GM18951 (cell line): Measurements from ENCODE around the gene B3GALT2.
"Not testable (repeated sequence)": the region's sequence is repeated elsewhere in the genome, so short reads cannot be mapped to it uniquely, and the experiment has no call there.

Experiments
- POLR2A ChIP-seq: IDR thresholded peaks from 4 replicates; pipeline ENCODE4 v1.6.1; 2011; ENCODE audit warnings: mild to moderate bottlenecking; ENCODE audit not compliant: insufficient read length, insufficient read depth; ENCODE audit errors: extremely low read depth
- in situ Hi-C: fragments of 300-500 bp; cut with MboI; formaldehyde crosslinking; loops from one replicate; pipeline ENCODE4 v1.12.0; 2022; ENCODE audit warnings: low sequenced_read_pairs, mixed read lengths, inconsistent platforms; ENCODE audit not compliant: unreplicated experiment

The B3GALT2 gene, protein sequence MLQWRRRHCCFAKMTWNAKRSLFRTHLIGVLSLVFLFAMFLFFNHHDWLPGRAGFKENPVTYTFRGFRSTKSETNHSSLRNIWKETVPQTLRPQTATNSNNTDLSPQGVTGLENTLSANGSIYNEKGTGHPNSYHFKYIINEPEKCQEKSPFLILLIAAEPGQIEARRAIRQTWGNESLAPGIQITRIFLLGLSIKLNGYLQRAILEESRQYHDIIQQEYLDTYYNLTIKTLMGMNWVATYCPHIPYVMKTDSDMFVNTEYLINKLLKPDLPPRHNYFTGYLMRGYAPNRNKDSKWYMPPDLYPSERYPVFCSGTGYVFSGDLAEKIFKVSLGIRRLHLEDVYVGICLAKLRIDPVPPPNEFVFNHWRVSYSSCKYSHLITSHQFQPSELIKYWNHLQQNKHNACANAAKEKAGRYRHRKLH

GRCh38 chr1:193185901-193186731 lies at the start of gene B3GALT2:
Gene B3GALT2 (minus strand): TSS chr1:193186613. CDS start chr1:193181562, 5,051 bp downstream.
- in situ Hi-C loops = no loop called here
- no peak for TF ChIP-seq POLR2A

DNA sequence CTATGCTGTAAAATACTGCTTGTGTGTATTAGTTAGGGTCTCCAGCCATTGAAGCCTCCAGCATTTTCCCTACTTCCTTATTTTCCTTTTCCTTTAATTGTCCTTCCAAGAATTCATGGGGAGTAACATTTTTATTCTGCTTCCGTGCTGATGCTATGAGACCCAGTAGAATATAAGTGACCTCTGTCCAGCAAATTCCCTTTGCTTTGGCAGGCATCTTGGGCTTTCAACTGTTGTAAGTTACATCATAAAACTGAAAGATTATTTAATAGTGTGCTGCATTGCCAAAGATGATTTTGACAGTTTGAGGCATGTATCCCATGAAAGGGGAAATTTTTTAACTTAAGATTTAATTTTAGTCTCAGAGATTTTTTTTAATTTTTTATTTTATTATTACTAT lies 48.1 kb upstream of the B3GALT2 start:
- TF ChIP-seq POLR2A = no peak
- in situ Hi-C loops = no loop called here

DNA sequence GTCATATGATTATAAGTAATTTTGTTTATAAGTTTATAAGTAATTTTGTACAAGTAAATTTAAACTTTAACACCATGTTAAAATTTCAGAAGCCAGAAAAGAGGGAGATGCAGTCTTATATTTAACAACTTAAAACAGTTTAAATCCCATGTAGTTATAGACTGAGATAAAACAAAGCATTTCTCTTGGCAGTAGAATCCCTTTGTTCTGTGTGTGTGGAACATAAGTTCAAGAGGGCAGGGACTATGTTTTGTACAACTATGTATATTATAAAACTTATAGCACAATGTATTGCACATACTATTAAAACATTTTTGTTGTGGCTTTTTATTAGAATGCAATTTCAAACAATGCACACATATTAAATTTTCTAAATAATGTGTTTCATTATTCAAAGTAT lies 44.7 kb upstream of the B3GALT2 start:
- in situ Hi-C loops = not testable (repeated sequence)

GRCh38 chr1:193229136-193229535 lies 42.7 kb upstream of the B3GALT2 start:
- TF ChIP-seq POLR2A = no peak
- in situ Hi-C loops = no loop called here

DNA sequence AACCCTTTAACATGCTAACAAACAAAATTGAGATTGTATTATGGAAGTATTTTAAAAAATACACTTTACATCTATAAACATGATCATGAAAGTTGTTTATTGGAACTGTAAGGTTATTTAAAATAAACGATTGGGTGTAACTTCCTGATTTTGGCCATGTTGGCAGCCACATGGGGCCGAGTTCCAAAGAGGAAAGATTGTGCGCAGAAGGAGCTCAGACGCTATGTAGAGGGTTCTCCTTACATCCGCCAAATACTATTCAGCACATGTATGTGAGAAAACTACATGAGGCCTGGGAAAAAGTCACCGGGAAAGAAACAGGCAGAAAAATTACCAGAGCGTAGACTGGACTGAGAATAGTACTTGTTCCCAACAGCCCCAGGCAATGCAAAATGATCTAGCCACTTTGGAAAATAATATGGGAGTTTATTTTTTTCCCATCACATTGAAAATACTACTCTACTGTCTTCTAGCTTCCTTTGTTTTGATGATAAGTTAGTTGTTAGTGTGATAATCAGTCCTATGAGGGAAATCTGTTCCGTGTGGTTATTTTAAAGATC lies 35.7 kb upstream of the B3GALT2 start:
- in situ Hi-C loops = no loop called here
- TF ChIP-seq POLR2A = no peak

DNA sequence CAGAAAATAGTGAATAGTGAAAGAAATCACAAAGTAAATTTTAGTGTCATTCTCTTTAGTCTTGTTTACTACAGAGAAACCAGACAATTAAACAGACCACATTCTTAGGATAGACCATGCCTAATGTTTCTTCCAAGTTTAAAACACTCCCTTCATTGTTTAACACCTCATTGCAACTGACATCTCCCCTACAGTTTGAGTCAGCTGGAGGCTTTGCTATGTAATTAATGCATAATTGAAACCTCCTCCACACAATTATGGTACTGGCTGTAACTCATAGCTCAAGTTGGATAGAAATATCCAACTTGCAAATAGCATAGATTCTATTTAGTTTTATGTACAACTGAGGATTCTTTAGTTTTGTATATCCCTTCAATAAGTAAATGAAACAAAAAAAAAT lies 35.2 kb upstream of the B3GALT2 start:
- in situ Hi-C loops = no loop called here

GRCh38 chr1:193219391-193219790 lies 33.0 kb upstream of the B3GALT2 start:
- TF ChIP-seq POLR2A = no peak

More for the DNA sequence above, 35.2 kb upstream of the B3GALT2 start:
- TF ChIP-seq POLR2A = no peak

GRCh38 chr1:193216920-193217319 lies 30.5 kb upstream of the B3GALT2 start:
- in situ Hi-C loops = no loop called here

More at GRCh38 chr1:193219391-193219790, 33.0 kb upstream of the B3GALT2 start:
- in situ Hi-C loops = no loop called here

GRCh38 chr1:193213998-193214397 lies 27.6 kb upstream of the B3GALT2 start:
- TF ChIP-seq POLR2A = no peak
- in situ Hi-C loops = no loop called here

More at GRCh38 chr1:193216920-193217319, 30.5 kb upstream of the B3GALT2 start:
- TF ChIP-seq POLR2A = no peak

DNA sequence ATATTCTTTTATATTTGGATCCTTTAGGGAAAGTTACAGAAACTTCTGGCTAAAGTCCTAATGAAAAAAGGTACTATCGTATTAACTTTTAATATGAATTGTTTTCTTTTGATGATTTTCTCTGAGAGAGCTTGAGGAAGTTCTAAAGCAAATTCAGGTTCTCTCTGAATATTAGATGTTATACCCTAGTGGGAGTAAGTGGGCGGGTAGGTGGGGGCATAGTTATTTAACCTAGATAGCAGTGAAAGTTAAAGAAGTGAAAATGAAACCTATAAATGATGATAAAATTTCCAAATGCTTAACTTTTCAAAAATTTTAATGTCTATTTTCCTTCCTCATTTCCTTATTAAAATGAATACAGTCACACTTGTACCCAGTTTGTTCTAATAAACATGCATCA lies 26.2 kb upstream of the B3GALT2 start:
- no peak for TF ChIP-seq POLR2A

DNA sequence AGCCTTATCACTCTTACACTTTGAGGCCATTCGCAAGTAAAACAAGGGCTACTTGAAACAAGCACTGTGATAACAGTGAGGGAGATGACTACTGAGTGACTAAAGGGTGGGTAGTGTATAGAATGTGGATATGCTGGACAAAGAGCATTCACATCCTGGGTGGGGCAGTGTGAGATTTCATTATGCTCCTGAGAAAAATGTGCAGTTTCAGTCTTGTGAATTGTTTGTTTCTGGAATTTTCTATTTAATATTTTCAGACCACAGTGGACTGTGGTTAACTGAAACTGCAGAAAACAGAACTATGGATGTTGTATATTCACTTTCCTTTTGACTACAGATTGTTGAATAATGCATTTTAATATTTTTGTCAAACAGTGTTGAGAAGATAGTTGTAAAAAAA lies 25.1 kb upstream of the B3GALT2 start:
- no peak for TF ChIP-seq POLR2A
- in situ Hi-C loops = no loop called here

More for the DNA sequence above, 26.2 kb upstream of the B3GALT2 start:
- in situ Hi-C loops = no loop called here

GRCh38 chr1:193210996-193211395 lies 24.6 kb upstream of the B3GALT2 start:
- in situ Hi-C loops = no loop called here
- TF ChIP-seq POLR2A = no peak

GRCh38 chr1:193201021-193201420 lies 14.6 kb upstream of the B3GALT2 start:
- in situ Hi-C loops = no loop called here
- no peak for TF ChIP-seq POLR2A
